Posterior vena cava (tissue), 2 donors: Measurements from ENCODE around the gene DLG5. TPM values are rescaled to one million over a fixed set of nuclear protein-coding genes. Genes with fewer than 3 reads are reported as not detected.

Source experiments
- DNase-seq: peaks from one replicate; pipeline ENCODE4 v3.0.0-alpha.2; 2020; ENCODE audit warnings: low spot score
- intact Hi-C, 2 donors: fragments of 100-400 bp; cut with DNase I; formaldehyde crosslinking; loops; one replicate each; pipeline versions ENCODE4 v1.14.1 to v1.14.2; 2022 to 2023
- total RNA-seq, 2 donors: library from RNA; stranded (reverse); fragmentation: NEBNext Ultra II Directional; extraction: Animal tissue kit (Norgen Biotek cat#: 25700); gene quantifications; one replicate each; pipeline ENCODE4 v1.2.1, GENCODE V29; 2021
- donor health status: DM: yes; HTN: yes; CAD: no.
- donor health status: DM: yes; HTN: yes; CAD: no.

The DLG5 gene
- total RNA-seq, 2 donors from 2014 or later, result 34.4 to 39.9 TPM

DNA sequence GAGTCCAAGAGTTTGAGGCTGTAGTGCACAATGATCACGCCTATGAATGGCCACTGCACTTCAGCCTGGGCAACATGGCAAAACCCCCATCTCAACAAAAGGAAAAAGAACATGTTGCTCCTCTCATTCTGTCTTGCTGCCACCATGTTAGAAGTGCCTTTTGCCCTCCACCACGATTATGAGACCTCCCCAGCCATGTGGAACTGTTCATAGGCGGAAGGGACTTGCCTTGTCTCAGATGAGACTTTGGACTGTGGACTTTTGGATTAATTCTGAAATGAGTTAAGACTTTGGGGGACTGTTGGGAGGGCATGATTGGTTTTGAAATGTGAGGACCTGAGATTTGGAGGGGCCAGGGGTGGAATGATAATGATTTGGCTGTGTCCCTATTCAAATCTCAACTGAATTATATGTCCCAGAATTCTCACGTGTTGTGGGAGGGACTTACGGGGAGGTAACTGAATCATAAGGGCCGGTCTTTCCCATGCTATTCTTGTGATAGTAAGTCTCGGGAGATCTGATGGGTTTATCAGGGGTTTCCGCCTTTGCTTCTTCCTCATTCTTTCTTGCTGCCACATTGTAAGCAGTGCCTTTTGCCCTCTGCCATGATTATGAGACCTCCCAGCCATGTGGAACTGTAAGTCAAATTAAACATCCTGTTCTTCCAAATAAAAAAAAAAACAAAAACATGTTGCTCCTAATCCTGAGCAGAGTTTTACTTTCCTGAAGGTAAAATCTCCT is 22.3 kb downstream of the DLG5 start:
- intact Hi-C loops, result no loop called here
- DNase-seq, result no peak

DNA sequence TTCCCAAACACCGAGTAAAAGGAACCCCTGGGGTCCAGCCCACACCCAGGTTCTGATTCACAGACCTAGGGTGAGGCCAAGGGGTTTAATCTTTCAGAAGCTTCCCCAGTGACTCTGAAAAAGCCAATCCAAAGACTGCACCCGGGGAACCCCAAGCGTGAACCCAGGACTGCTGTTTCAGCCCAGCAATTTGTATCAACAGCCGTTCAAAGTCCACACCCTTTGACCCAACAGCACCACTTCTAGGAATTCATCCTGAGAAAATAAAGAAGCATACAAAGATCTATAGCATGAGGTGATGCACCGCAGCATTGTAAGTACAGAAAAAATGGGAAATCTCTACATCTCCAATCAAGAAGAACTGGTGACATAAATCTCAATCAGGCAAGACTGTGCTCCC is 24.4 kb downstream of the DLG5 start:
- DNase-seq, result no peak
- intact Hi-C loops, result no loop called here

DNA sequence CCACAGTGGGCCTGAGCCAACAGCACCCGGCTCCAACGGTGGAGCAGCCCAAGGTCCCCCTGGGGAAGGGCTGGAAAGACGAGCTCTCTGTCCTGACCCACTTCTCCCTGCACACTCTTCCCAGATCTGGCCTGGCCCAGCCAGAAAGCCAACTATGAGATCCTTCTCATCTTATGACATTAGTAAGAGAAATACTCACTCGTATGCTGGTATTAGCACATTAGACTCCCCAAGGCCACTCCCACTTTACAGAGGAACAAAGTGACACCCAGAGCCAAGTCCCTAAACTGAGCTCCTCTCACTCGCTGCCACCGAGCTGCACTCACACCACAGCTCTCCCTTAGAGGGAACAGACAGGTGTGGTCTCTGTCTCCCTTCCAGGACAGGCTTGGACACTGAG is 24.8 kb downstream of the DLG5 start:
- DNase-seq, result no peak
- intact Hi-C loops, result no loop called here

DNA sequence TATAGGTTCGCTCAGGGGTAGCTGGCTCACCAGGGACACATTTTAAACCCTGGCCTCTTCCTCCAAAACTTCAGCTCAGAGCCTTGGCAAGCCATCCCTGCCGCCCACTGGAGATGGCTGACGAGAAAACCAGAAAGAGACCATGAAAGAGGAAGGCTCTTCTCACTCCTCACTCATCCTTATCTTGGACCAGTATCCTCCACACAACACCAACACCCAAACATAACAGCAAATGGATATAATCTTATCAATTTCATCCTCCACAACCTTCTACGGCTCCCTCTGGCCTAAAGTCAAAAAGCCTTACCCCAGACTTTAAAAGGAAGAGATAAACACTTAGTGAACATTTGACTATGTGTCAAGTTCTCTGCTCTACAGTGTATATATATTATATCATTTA is 26.9 kb downstream of the DLG5 start:
- no peak for DNase-seq
- intact Hi-C loops, result no loop called here

DNA sequence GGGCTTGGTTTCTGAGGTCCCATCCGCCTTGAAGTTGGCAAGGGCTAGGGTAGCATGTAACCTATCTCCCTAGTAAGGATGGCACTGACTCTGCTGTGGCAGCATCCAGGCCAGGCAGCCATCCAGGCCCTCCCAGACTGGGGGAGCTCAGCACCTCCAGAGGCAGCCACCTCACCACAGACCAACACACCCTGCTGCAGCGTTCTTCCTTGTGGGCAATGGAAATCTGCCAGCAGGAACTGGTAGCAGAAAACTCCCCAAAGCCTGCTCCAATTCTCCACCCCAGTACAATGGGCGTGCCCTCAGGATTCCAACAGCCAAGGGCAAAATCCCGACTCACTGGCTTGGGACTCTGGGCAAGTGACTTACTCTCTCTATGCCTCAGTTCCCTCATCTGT is 27.5 kb downstream of the DLG5 start:
- intact Hi-C loops, result no loop called here
- no peak for DNase-seq

DNA sequence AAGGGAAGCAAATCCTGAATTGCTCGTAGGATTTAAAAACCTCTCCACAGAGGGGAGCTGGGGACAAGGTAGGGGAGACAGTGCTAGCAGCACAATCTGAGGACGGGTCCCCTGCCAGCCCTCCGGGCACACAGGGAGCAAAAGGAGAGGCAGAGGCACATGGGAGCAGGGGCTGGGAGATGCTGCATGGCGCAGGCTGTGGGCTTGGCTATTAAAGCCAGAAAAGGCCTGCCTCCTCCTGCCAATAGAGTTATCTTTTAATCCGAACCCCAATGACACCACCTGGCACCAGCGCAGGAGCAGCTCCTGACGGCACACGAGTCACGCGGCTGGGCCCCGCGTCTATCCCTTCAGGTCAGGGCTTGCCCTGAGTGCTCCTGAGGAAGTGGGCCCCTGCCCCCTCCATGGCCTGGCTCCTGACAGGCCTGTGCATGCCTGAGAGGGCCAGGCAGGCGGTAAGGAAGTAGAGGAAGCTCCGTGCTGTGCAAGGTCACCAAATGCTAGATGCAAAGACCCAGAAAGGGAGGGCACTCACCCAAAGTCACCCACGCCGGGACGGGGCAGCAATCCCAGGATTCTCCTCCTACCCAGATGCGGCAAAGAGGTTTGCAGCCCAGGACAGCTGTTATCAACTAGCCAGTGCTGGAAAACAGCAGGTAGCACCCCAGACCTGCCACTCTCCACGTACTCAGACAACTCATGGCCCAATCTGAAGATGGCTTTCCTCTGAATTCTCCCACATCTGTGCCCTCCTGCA is 28.1 kb downstream of the DLG5 start:
- no peak for DNase-seq
- intact Hi-C loops, result no loop called here

DNA sequence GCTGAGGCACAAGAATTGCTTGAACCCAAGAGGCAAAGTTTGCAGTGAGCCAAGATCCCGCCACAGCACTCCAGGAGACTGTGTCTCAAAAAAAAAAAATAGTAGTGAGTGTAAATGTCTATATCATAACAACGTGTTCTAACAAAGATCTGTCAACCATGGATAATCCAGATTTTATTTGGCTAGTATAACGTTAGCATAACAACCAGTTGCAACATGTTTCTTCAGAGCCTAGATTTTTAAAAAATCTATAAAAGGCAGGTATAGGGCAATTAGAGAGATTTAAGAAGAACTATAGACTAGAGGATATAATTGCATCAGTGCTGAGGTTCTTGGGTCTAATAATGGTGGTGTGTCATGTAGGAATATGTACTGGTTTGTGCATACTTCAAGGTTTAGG is 30.5 kb downstream of the DLG5 start:
- no peak for DNase-seq
- intact Hi-C loops, result no loop called here

DNA sequence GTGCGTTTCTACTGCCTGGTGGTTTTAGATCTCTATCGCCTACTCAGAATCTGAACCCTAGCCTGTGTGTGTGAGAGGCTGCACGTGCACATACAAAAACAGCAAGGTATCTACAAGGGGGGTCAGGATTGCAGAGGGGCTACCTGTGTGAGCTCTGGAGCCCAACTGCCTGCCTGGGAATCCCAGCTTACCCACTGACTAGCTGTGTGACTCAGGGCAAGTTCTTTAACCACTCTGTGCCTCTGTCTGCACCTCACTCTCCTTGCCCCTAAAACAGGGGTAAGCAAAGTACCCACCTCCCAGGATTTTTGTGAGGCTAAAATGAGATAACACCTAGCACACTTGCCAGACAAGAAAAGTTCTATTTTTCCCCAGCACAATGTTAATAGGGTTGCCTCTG is 32.5 kb downstream of the DLG5 start:
- DNase-seq, result no peak
- intact Hi-C loops, result no loop called here

DNA sequence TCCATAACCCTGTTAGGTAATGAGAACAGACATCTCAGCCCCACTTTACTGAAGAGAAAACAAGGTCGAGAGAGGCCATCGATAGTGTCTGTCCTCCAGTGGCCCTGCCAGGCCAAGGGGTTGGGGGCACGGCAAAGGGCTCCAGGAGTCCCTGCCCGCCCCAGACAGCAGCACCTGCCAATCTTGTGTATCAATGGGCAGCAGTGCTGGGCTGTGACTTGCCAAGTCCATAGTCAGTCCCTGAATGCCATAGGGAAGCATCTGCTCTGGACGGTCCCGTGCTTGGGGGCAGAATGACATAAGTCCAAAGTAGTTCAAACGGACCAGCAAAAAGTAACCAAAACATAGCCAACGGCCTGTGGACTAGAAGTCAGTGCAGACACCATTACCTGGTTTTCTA is 33.2 kb downstream of the DLG5 start:
- intact Hi-C loops, result no loop called here
- no peak for DNase-seq

DNA sequence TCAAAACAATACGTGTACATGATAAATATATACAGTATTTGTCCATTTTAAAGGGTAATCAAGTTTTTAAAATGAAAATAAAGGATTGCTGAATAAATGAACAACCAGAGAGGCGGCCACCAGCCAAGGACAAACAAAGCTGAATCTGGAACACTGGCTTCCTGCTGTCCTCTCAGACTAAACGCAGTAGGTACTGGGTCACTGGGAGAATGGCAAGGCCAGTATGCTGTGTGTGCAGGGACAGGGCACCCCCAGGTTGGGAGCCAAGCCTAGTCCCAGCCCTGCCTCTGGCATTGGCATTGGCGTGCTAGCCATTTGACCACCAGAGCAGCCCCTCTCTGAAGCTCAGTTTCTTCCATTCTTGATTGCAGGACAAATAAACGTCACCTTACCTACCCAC is 33.8 kb downstream of the DLG5 start:
- intact Hi-C loops, result no loop called here
- DNase-seq, result no peak

DNA sequence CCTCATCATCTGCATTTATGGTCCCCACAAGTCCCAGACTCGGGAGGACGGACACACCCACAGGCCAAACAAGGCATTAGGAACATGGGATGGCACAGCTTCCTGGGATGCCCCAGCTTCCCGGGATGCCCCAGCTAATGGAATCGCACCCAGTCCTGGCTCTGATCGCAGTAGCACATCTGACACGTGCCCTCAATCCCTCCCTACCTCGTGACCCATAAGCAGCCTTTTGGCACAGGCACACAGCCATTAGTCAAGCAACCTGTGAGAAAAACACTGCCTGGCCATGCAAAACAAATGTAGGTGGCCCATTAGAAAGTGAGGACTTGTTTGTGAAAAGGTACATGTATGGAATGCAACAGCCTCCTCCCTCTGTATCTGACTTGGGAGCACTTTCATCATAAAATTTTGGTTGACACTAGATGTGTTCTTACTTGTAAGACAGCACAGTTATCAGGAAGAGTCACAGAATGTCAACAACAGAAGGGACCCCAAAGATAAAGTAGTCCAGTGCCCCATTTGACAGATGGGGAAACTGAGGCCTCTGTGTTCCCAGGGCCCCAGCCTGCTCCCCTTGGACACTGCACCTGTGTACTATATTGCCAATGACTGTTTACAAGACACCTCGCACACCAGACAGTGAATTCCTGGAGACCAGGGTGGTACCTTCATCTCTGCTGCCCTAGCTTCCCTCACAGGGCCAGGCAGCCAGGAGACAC is 34.4 kb downstream of the DLG5 start:
- DNase-seq, result no peak
- intact Hi-C loops, result no loop called here

DNA sequence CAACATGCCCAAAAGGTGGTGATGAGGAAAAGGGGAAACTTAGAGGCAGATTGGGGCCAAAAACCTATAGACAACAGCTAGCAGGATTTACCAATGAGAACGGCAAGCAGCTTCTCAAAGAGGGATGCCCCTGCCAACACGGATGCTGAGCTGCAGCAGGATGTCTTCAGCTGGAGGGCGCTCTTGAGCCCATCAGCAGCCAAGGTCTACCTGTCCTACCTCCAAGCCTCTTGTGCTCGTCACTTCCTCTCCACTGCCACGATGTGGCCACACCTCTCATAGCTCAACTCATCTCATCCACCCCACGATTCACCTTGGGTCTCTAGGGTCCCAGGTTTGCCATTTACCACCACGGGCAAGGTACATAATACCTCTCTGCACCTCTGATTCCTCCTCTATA is 36.5 kb downstream of the DLG5 start:
- intact Hi-C loops, result no loop called here
- DNase-seq, result no peak

DNA sequence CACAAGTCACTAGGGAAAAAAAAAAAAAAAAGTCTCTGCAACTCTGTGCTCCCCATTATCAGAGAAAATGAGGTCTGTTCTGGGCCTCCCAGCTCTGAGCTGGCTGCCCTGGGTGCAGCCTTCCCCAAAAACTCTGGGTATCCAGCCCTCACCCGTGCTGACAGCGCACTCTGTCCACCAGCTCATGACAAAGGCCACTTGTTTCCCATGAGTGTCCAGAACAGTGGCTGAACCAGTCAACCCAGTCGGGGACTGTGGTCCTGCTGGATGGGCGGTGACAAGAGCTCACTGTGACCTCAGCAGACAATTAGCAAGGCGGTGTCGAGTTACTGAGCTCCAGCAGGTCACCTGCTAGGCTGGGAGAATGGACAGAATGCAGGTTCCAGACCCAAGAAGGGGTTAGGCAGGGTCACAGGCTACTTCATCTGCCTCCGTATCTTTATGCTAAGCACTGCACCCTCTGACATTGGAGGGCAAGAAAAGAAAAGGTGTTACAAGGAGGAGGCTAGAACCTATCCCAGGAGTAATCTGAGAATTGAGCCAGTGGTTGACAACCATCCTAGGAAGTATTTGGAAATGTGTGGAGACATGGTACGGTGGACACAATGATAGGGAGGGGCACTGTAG is 37.2 kb downstream of the DLG5 start:
- DNase-seq, result no peak
- intact Hi-C loops, result loop anchor here in 1 of 2 donors (10.0 kb wide), 1 partner anchor 75 kb away; no protein-coding TSS in a partner anchor

DNA sequence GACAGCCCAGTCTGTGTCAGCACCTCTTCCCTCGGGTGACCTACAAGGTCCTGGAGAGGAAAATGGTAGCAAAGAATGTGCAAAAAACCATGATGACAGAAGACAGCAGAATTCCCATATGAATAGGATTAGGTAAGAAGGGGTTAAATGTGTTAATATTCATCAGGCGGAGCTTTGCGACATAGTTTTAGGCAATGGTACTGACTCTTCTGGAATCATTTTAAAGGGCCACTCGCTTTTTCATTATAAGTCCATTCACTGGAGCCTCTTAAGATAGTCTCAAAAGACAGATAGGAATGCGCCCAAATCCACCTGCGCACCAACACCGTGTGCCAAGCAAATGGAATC is 38.2 kb downstream of the DLG5 start:
- intact Hi-C loops, result loop anchor here in 1 of 2 donors (10.0 kb wide), 1 partner anchor 76 kb away; no protein-coding TSS in a partner anchor
- DNase-seq, result no peak

DNA sequence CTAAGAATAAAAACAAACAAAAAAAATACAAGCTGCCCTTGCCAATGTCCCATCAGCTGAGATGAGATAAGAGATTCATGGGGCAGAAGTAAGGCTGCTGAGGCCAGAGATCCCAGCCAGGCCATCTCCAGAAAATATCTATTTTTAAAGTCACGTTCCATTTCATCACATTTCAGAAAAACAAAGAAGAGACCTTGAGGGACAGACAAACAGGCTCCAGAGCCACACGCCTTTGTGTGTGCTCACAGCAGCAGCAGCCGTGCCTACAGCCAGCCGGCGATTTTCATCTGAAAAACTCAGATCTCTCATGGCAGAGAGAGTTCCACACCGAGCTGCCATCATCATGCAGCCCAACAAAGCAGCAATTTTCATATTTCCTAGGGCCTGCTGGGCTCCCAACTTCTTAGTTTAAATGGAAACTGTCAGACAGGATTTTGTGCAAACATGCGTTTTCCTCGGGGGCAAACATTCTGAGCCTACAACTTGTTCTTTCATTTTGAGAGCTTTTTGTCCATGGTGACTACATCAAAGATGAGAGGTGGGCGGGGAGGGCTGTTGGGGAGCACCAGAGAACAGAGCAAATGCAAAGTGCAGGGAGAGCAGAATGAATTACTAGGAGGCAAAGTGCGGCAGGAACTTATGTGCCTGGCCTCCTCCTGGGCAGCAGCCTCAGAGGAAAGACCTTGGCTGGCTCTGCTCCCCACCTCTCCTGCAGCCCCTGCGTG is 38.8 kb downstream of the DLG5 start:
- DNase-seq, result no peak
- intact Hi-C loops, result loop anchor here in 1 of 2 donors (10.0 kb wide), 1 partner anchor 77 kb away; no protein-coding TSS in a partner anchor

DNA sequence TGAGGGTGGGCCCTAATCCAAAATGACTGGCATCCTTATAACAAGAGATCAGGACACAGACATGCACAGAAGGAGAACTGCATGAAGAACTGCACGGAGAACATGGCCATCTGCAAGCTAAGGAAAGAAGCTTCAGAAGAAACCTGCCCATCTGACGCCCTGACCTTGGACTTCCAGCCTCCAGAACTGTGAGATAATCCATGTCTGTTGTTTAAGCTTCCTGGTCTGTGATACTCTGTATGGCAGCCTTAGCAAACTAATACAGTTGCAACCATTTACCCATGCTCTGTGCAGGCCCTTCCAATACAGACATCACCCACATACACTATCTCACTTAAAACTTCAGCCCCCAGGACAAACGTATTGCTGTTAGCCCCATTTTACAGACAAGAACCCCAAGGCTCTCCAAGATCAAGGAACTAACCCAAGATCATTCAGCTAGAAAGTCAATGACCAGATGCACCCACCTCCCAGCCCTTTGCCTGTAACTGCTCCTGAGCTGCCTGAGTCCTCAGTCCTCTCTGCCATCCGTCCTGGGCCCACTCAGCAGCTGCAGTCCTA is 39.7 kb downstream of the DLG5 start:
- no peak for DNase-seq
- intact Hi-C loops, result loop anchor here in 1 of 2 donors (10.0 kb wide), 1 partner anchor 78 kb away; no protein-coding TSS in a partner anchor

DNA sequence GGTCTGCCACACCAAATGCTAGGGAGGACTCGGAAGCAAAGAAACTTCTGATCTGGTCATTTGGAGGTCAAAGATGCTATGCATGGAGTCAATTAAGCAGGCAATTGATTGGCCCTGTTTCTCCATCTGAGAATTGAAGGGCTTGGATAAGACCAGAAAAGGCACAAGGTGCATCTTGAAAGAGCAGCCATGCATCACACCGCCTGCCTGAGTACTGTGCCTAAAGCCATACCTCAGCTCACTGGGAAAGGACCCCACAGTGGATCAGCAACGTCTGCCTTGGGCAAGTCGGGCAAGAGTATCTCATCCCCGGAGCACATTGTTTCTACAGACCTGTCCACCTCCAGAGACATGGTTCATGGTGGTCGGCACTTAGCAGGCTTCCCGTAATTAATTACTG is 42.4 kb downstream of the DLG5 start:
- no peak for DNase-seq
- intact Hi-C loops, result loop anchor here in 1 of 2 donors (10.0 kb wide), 1 partner anchor 81 kb away; no protein-coding TSS in a partner anchor

DNA sequence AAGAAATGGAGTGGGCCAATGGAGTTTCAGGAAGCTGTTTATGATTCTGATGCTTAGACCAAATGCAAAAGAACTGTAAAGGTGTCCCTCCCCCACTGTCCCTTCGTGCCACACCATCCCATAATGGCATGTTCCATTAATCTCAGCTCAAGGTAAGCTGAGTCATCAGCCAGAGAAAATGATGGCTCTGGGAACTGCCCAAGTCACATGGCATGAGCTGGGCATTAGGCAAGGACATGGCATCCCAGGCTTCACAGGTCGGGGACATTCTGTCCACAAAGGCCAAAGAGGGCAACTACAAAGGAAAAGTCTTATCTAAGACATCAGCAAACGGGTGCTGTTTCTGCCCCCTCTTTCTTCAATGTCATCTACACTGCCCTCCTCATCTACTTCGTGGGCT is 44.9 kb downstream of the DLG5 start:
- intact Hi-C loops, result loop anchor here in 1 of 2 donors (10.0 kb wide), 1 partner anchor 83 kb away; no protein-coding TSS in a partner anchor
- no peak for DNase-seq

DNA sequence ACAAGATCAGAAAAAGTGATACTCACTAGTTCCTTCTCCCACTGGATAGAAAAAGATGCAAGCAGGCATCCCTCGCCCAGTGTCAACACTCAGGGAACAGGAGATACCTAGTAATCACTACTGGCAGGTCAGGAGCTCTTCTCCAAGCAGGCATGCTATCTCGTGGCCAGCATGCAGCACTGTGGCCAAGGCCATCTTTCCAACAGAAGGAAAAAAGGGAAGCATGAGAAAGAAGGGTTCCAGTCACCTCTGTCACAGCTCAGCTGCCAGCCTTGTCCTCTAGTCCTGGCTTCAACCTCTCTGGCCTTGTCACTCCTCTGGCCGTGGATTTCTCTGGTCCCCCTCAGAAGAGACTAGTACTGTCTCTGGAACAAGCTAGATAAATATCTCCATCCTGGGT is 45.3 kb downstream of the DLG5 start:
- intact Hi-C loops, result loop anchor here in 1 of 2 donors (10.0 kb wide), 1 partner anchor 84 kb away; no protein-coding TSS in a partner anchor

More for the DNA sequence above, 45.3 kb downstream of the DLG5 start:
- no peak for DNase-seq
